ENCODE data around the gene CHST11. TPM values are rescaled to one million over a fixed set of nuclear protein-coding genes. Genes with fewer than 3 reads are reported as not detected.

CHST11 gene
- total and polyA plus RNA-seq, 10 donors: 5.2 to 65.1 (median 48.4) TPM

GRCh38 chr12:104484079-104484478 lies 27.3 kb downstream of the CHST11 start:
- Histone ChIP-seq H3K27me3 (replicated peaks in 1 of 7) (no peaks in the 10 kb centered on the region), H3K36me3 (peaks cover 0 to 8% (median 0%) of the 10 kb centered on the region in 6 donors), H3K4me3 (no peak overlapping the region), H3K4me1 (peaks cover 51 to 100% (median 79%) of the 10 kb centered on the region in 6 donors), H3K27ac (no peak overlapping the region), H3K9me3 (no peaks in the 10 kb centered on the region)
- DNase-seq: no peak
- WGBS, 5 donors: 72 to 90% (median 82%) methylated on average over 2 of the region's 2 CpGs
- intact Hi-C loops (cut with DNase I; ENCODE audit: low total_unique reads): no loop called here
- no peak for TF ChIP-seq CTCF (IDR thresholded peaks at IDR 0.05 in 8 of 11, conservative IDR thresholded peaks at IDR 0.05 in 3 of 11)
- TF ChIP-seq POLR2A (IDR thresholded peaks at IDR 0.05): no peak
- TF ChIP-seq POLR2AphosphoS5 (IDR thresholded peaks at IDR 0.05): no peak

GRCh38 chr12:104485651-104486362 lies 29.1 kb downstream of the CHST11 start:
- Histone ChIP-seq H3K36me3 (peaks cover 0 to 6% (median 0%) of the 10 kb centered on the region in 6 donors), H3K27me3 (replicated peaks in 1 of 7) (no peaks in the 10 kb centered on the region), H3K4me3 (peak overlapping the region in 1 of 8 donors; percentile 25), H3K27ac (peak overlapping the region in 5 of 8 donors; percentile 3 to 57 (median 33)), H3K9me3 (no peaks in the 10 kb centered on the region), H3K4me1 (peaks cover 41 to 100% (median 76%) of the 10 kb centered on the region in 6 donors)
- WGBS, 5 donors: 35 to 58% (median 45%) methylated on average over 12 to 13 of the region's 13 CpGs
- no peak for DNase-seq
- TF ChIP-seq POLR2AphosphoS5 (IDR thresholded peaks at IDR 0.05): peak in 1 of 3 donors; percentile 15
- no peak for TF ChIP-seq CTCF (IDR thresholded peaks at IDR 0.05 in 8 of 11, conservative IDR thresholded peaks at IDR 0.05 in 3 of 11)
- intact Hi-C loops (cut with DNase I; ENCODE audit: low total_unique reads): no loop called here

- intact Hi-C loops (cut with DNase I; ENCODE audit: low total_unique reads): no loop called here
- Histone ChIP-seq H3K4me1 (peaks cover 41 to 100% (median 75%) of the 10 kb centered on the region in 6 donors), H3K36me3 (peaks cover 0 to under 1% (median 0%) of the 10 kb centered on the region in 6 donors), H3K27me3 (replicated peaks in 1 of 7) (no peaks in the 10 kb centered on the region), H3K27ac (peak overlapping the region in 2 of 8 donors; percentile 10 to 22), H3K9me3 (no peaks in the 10 kb centered on the region), H3K4me3 (no peak overlapping the region)
- TF ChIP-seq CTCF (IDR thresholded peaks at IDR 0.05 in 8 of 11, conservative IDR thresholded peaks at IDR 0.05 in 3 of 11) (no peak), POLR2AphosphoS5 (IDR thresholded peaks at IDR 0.05) (no peak), POLR2A (IDR thresholded peaks at IDR 0.05) (no peak)
- WGBS, 5 donors: 83 to 89% (median 87%) methylated on average over 7 of the region's 7 CpGs
- no peak for DNase-seq
Observed at GRCh38 chr12:104486363-104486750, 29.6 kb downstream of the CHST11 start.

GRCh38 chr12:104486943-104487819 lies 30.4 kb downstream of the CHST11 start:
- TF ChIP-seq POLR2A (IDR thresholded peaks at IDR 0.05) (no peak), CTCF (IDR thresholded peaks at IDR 0.05 in 8 of 11, conservative IDR thresholded peaks at IDR 0.05 in 3 of 11) (no peak), POLR2AphosphoS5 (IDR thresholded peaks at IDR 0.05) (no peak)
- H3K27ac ChIP-seq: peak overlapping the region in 2 of 8 donors; percentile 10 to 22
- no peak overlapping the region for H3K4me3 ChIP-seq
- no peak for DNase-seq
- no peaks in the 10 kb centered on the region for H3K27me3 ChIP-seq (replicated peaks in 1 of 7)
- intact Hi-C loops (cut with DNase I; ENCODE audit: low total_unique reads): no loop called here
- 69 to 77% (median 71%) methylated on average over 9 of the region's 9 CpGs for WGBS, 5 donors
- H3K4me1 ChIP-seq: peaks cover 35 to 100% (median 72%) of the 10 kb centered on the region in 6 donors
- H3K36me3 ChIP-seq: no peaks in the 10 kb centered on the region
- H3K9me3 ChIP-seq: no peaks in the 10 kb centered on the region

Data from spleen (tissue), 11 donors.